ENCODE results near the gene MDGA2.

Gene MDGA2

DNA sequence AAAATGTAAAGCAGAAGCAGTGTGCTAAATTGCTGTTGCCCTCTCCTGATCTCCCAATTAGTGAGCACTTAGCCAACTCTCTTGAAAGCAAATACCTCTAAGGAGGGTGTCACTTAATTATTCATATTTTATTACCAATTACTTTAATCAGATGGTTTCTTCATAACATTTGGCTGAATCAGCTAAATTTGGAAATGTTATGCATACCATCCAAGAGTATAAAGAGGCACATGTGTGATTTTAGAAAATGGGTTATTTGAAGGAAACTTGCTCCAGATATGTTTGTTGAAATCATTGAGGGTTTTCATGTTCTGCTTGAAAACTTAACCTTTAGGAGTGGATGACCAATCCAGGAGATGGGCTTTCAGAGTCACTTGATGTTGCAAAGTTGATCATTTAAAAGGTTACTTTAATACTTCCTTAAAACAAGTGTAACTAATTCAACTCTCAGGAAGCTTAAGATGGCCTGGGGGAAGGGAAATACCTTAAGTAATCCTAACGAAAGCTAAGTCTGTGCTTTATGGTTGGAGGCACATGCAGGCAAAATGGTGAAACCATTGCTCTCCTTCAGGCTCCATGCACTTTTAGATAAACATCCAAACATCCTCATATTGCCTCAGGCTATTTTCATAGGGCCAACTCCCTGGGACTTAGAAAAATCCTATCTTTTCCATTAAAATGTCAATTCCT is 434.5 kb downstream of the MDGA2 start:
- no peaks in the 10 kb centered on the region for H3K9me3 ChIP-seq
- H3K36me3 ChIP-seq: no peaks in the 10 kb centered on the region
- no peaks in the 10 kb centered on the region for H3K4me1 ChIP-seq
- no peak overlapping the region for H3K4me3 ChIP-seq (ENCODE audit: low read depth, low read length)
- no peaks in the 10 kb centered on the region for H3K27me3 ChIP-seq
- TF ChIP-seq, protein P1, sequence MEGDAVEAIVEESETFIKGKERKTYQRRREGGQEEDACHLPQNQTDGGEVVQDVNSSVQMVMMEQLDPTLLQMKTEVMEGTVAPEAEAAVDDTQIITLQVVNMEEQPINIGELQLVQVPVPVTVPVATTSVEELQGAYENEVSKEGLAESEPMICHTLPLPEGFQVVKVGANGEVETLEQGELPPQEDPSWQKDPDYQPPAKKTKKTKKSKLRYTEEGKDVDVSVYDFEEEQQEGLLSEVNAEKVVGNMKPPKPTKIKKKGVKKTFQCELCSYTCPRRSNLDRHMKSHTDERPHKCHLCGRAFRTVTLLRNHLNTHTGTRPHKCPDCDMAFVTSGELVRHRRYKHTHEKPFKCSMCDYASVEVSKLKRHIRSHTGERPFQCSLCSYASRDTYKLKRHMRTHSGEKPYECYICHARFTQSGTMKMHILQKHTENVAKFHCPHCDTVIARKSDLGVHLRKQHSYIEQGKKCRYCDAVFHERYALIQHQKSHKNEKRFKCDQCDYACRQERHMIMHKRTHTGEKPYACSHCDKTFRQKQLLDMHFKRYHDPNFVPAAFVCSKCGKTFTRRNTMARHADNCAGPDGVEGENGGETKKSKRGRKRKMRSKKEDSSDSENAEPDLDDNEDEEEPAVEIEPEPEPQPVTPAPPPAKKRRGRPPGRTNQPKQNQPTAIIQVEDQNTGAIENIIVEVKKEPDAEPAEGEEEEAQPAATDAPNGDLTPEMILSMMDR (IDR thresholded peaks at IDR 0.05; ENCODE audit: low read depth, low read length): no peak
- DNase-seq: no peak

DNA sequence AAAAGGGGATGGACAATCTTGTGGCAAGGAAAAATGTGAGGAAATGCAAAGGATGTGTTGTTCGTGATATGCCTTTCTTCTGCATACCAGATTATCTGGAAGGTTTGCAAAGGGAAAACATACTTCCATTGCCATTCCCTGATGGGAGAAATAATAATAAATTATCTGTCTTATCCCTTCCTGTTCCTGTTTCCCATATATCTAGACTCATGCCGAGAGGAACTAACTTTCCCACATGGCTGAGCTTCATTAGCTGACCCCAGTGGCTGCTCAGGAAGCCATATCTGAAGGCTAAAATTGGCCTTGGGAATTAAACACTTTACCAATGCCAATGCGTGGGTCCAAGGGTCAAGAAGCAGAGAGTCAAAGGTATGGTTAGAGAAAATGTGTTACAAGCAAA is 439.8 kb downstream of the MDGA2 start:
- Histone ChIP-seq H3K27me3 (no peaks in the 10 kb centered on the region), H3K4me1 (no peaks in the 10 kb centered on the region), H3K4me3 (ENCODE audit: low read depth, low read length) (no peak overlapping the region), H3K9me3 (no peaks in the 10 kb centered on the region), H3K36me3 (no peaks in the 10 kb centered on the region)
- TF ChIP-seq, protein P1 (IDR thresholded peaks at IDR 0.05; ENCODE audit: low read depth, low read length): no peak
- no peak for DNase-seq

DNA sequence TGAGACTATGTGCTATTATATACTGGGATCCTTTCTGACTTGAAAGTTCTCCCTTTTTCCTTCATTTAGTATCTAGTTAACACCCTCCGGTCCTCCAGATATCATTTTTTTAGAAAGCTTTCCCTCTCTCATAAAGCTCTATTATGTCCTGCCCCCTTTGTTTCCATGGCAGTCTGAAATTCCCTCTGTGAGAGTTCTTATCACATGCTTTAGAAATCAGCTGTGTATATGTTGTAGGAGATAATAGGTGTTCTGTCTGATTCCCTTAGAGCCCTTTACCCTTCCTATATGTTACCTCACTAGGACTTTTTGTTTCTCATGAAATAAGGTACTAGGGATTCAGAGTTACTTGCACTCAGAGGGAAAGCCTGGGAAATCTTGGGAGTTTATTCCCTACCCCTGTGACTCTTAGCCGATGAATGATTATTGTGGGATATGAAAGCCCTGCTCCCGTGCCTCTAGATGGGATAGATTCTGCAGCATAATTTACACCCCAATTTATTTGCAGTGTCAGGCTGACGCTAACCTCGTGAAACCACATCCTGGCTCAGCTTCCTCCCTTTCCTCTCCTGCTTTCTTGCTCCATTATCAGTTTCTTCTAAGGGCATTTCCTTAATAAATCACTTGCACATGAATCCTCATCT is 448.4 kb downstream of the MDGA2 start:
- TF ChIP-seq, protein P1 (IDR thresholded peaks at IDR 0.05; ENCODE audit: low read depth, low read length): no peak
- Histone ChIP-seq H3K9me3 (no peaks in the 10 kb centered on the region), H3K27me3 (no peaks in the 10 kb centered on the region), H3K36me3 (no peaks in the 10 kb centered on the region), H3K4me3 (ENCODE audit: low read depth, low read length) (no peak overlapping the region), H3K4me1 (no peaks in the 10 kb centered on the region)
- DNase-seq: no peak

DNA sequence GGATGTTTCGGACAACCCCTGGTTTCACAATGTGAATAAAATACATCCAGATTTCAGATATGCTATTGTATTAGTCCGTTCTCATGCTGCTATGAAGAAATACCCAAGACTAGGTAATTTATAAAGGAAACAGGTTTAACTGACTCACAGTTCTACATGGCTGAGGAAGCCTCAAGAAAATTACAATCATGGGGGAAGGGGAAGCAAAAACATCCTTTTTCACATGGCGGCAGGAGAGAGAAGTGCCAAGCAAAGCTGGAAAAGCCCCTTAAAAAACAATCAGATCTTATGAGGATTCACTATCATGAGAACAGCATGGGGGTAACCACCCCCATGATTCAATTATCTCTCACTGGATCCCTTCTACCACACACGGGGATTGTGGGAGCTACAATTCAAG is 451.7 kb downstream of the MDGA2 start:
- Histone ChIP-seq H3K27me3 (no peaks in the 10 kb centered on the region), H3K9me3 (no peaks in the 10 kb centered on the region), H3K36me3 (no peaks in the 10 kb centered on the region), H3K4me3 (ENCODE audit: low read depth, low read length) (no peak overlapping the region), H3K4me1 (no peaks in the 10 kb centered on the region)
- no peak for DNase-seq
- TF ChIP-seq, protein P1 (IDR thresholded peaks at IDR 0.05; ENCODE audit: low read depth, low read length): no peak

DNA sequence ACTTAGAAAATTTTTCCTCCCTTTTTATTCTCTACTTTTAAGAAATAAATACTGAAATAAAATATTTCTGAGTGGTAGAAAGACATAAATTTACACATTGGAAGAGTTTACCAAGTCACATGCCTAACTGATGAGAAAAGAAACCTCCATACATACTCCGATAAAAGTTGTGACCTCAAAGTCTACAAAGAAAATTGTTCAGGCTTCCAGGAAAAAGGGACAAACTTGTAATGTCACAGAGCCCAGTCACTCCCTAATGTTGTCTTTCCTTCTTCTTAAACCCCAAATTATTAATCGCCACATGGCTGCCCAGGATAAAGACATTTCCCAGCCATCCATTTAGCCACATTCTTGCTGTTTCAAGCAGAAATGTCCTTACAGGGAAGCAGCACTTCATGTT is 455.3 kb downstream of the MDGA2 start:
- DNase-seq: no peak
- H3K4me1 ChIP-seq: no peaks in the 10 kb centered on the region
- H3K9me3 ChIP-seq: no peaks in the 10 kb centered on the region
- no peaks in the 10 kb centered on the region for H3K27me3 ChIP-seq
- no peaks in the 10 kb centered on the region for H3K36me3 ChIP-seq
- TF ChIP-seq, protein P1 (IDR thresholded peaks at IDR 0.05; ENCODE audit: low read depth, low read length): no peak
- no peak overlapping the region for H3K4me3 ChIP-seq (ENCODE audit: low read depth, low read length)

DNA sequence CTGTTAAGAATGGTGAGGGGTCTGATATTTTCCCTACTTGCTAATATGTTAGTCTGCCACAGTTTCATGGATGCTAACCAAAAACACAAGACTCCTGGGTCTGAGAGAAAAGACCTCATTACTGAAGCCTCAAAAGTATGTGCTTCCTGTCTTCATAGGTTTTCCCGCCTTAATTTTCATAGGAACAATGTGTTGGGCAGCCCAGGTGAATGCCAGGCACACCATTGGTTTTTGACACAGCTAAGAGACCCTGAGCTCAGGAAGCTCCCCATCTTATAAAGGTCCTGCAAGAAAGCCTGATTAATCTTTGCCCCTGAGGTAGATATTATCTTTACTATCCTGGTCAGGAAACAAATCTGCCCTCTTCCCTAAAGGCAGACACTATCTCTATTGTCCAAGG is 464.1 kb downstream of the MDGA2 start:
- no peaks in the 10 kb centered on the region for H3K27me3 ChIP-seq
- no peak for DNase-seq
- no peaks in the 10 kb centered on the region; the same call in 1 of the 2 replicates for H3K4me1 ChIP-seq
- no peak overlapping the region for H3K4me3 ChIP-seq (ENCODE audit: low read depth, low read length)
- TF ChIP-seq, protein P1 (IDR thresholded peaks at IDR 0.05; ENCODE audit: low read depth, low read length): no peak
- no peaks in the 10 kb centered on the region for H3K9me3 ChIP-seq
- H3K36me3 ChIP-seq: no peaks in the 10 kb centered on the region

Data from BE2C (cell line).